DMS53 treated with DMSO at 0.1 percent for 48 hours (cell line): ENCODE data around the gene C19orf38.
A peak's percentile ranks its signal among the peaks of the same experiment; 100 is the strongest.
"Not testable (repeated sequence)": the region's sequence is repeated elsewhere in the genome, so short reads cannot be mapped to it uniquely, and the experiment has no call there.

Source experiments
- DNase-seq: peaks from one replicate; lab custom pipeline; 2025; ENCODE audit not compliant: unreplicated experiment; lab: John Stamatoyannopoulos, UW

The C19orf38 gene

DNA sequence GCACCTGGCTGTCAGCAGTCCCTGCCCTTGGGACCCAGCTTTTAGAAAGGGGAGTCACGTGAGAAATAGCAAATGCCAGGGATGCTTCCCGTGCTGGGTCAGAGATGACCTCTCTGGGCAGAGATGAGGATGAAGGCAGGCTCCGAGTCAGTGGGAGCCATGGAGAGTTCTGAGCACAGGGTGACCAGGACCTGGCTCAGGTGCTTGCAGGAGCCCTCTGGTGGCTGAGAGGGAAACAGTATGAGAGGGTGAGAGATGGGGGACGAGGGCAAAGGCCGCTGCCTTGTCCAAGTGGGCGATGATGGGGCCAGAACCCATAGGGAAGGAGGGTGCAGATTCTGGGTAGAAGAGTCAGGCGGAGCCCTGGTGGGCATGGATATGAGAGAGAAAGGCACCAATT, 28.0 kb upstream of the C19orf38 start:
- no peak for DNase-seq

DNA sequence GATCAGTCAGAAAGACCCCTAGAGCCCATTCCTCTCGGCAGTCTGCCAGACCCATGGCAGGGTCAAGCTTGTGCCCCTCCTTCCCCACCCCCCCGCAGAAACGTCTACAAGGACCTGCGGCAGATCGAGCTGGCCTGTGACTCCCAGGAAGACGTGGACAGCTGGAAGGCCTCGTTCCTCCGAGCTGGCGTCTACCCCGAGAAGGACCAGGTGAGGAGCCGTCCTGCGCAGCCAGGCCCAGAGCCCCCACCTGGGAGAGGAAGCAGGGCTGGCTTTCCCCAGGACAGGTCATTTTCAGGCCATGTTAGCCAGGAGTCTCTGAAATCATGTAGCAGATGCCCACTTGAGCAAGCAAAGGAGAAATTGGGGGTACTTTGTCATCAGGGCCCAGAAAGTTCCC, 24.5 kb upstream of the C19orf38 start:
- no peak for DNase-seq

DNA sequence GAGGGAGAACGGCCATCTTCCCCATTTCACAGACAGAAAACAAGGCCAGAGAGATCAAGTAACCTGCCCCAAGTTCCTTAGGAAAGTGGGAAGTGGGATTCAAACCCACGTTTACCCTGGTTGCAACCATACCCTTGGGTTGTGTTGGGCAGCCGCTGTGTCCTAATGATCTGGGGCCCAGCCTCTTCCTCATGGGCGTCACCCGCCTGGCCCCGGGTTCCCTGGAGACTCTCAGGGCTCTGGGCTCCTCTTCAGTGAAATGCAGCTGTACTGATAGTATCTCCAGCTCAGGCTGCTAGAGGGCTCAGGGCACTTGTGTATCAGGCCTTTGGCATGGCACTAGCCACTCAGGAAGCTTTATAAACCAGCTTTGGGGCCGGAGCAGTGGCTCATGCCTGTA, 22.0 kb upstream of the C19orf38 start:
- no peak for DNase-seq

DNA sequence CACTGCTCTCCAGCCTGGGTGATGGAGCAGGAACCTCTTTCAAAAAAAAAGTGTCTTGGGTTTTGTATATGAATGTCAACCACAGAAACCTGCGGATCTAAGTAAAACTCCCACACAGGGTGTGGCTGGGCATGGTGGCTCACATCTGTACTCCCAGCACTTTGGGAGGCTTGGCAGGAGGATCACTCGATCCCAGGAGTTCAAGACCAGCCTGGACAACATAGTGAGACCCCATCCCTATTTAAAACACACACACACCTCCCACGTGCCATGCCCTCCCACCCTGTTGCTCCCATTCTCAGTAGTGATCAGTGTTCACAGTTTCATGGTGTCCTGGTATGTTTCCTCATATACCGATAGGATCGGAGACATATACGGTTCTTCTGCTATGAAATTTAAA, 21.4 kb upstream of the C19orf38 start:
- DNase-seq, result no peak

DNA sequence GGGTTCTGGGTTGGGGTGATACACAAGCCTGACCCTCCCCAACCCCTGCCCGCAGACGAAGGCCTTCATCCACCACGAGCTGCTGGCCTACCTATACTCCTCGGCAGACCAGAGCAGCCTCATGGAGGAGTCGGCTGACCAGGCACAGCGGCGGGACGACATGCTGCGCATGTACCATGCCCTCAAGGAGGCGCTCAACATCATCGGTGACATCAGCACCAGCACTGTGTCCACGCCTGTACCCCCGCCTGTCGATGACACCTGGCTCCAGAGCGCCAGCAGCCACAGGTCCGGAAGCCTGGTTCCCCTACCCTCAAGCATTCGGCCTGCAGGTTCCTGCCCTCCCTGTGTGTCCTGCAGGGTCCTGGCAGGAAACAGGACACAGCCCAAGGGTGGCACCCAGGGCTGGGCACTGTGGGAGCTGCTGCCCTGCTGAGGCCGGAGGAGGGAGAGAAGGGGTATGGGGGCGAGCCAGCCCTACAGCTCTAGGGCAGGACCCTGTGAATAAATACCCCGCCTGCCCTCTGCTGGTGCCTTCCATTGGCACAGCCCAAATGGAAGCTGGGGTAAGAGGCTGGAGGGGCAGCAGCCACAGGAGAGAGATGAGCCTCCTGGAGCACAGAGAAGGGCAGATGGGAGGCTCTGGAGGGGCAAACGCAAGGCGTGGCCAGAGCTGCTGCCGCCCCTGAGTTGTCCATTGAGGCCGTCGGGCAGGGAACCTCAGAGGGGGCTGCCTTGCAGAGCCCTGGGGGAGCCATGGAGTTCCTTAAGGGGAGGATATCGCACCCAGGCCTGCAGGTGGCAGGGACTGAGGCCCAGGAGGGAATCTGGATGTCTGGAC, 19.0 kb upstream of the C19orf38 start:
- no peak for DNase-seq

DNA sequence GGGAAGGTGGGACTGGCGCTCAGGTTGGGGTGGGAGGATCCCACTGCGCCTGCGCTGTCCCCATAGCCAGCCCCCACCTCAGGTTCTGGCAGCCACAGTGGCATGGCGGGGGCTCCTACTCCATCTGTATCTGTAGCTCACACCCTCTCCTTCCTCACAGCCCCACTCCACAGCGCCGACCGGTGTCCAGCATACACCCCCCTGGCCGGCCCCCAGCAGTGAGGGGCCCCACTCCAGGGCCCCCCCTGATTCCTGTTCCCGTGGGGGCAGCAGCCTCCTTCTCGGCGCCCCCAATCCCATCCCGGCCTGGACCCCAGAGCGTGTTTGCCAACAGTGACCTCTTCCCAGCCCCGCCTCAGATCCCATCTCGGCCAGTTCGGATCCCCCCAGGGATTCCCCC, 18.2 kb upstream of the C19orf38 start:
- no peak for DNase-seq

DNA sequence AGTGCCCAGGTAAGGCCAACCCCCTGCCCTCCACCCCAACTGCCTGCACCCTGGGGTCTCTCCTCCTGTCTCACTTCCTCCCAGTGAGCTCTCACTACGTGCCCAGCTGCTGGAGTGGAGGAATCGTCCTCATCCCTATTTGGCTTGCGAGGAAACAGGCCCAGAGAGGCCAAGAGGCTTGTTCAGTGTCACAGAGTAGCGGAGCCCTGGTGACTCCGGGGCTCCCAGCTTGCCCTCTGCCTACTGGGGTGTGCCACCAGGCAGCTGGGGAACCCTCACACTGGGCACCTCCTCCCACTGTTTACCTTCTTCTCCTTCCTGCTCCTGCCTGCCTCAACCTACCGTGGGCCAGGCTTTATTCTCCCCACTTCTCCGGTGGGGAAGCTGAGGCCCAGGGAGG, 17.8 kb upstream of the C19orf38 start:
- no peak for DNase-seq

DNA sequence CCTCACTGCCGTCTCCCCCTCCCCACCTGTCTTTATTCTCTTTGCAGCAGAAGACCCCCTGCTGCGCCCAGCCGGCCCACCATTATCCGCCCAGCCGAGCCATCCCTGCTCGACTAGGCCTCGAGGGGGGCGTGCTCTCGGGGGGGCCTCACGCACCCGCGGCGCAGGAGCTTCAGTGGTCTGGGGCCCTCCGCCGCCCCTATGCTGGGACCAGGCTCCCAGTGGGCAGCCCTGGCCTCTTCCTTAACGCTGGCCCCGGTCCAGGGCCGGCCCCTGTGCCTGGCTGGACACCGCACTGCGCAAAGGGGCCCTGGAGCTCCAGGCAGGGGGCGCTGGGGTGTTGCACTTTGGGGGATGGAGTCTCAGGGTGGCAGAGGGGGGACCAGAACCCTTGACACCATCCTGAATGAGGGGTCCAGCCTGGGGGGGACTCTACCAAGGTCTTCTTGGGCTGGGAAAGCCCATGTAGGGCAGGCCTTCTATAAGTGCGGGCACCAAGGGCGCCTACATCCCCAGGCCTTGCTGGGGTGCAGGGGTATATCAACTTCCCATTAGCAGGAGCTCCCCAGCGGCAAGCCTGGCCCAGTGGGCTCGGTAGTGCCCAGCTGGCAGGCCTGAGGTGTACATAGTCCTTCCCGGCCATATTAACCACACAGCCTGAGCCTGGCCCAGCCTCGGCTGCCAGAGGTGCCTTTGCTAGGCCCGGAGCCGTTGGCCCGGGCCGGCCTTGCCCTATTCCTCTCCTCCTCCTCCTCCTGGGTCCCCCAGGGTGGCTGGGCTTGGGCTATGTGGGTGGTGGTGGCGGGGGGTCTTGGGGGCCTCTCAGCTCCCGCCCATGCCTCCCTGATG, 17.1 kb upstream of the C19orf38 start:
- DNase-seq, result no peak

DNA sequence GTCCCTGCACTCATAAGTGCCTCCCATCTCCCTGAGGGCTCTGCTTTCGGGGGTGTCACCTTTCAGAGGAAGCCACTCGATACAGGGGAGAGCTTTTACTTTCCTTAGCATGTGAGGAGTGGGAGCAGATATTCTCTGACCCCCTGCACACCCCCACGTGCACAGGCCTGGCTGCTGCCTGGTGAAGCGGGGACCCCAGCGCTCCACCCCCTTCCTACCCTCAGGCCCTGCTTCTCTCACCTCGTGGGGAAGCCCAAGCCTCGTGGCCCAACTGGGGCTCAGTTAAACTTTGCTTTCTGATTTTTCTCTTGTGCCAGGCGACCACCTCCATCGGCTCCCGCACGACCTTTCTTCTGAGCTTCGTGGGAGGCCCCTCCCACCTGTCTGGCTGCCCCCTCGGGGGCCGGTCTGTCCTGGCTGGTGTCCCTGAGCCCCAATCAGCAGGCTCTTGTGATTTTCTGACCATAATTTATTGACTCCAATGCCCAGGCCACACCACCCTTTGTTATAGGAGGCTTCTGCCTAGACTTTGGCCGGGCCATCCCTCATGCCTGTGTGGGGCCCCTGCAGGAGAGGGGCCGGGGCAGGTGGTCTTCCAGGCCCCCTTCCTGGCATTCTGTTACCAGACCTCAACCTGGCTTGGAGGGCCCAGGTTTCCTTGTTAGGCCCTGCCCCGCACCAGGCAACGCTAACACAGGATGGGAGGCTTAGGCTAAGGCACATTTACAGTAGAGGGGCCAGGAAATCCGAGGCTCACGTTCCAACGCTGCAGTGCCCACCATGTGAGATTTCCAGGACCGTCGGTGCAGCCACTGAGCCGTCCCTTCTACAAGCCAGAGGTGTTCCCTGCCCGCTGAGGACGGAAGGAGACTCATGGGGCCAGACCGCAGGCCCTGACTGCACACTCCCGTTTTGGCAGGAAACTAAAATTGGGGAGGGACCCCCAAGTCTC, 16.0 kb upstream of the C19orf38 start:
- DNase-seq, result no peak

DNA sequence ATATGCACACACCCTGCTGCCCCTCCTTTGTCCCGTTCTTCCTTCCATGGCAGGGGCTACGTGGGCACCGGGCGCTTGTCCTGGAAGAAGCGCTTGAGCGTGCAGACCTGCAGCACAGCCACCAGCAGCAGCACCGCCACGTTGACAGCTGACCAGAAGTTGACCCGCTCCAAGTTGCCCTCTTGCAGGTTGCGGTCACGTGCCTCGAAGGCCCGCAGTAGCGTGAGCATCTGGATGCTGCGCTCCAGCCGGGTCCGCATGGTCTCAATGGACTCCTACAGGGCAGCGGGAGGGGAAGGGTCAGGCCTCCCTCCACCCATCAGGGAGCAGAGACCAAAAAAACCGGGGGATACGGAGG, 15.3 kb upstream of the C19orf38 start:
- no peak for DNase-seq

DNA sequence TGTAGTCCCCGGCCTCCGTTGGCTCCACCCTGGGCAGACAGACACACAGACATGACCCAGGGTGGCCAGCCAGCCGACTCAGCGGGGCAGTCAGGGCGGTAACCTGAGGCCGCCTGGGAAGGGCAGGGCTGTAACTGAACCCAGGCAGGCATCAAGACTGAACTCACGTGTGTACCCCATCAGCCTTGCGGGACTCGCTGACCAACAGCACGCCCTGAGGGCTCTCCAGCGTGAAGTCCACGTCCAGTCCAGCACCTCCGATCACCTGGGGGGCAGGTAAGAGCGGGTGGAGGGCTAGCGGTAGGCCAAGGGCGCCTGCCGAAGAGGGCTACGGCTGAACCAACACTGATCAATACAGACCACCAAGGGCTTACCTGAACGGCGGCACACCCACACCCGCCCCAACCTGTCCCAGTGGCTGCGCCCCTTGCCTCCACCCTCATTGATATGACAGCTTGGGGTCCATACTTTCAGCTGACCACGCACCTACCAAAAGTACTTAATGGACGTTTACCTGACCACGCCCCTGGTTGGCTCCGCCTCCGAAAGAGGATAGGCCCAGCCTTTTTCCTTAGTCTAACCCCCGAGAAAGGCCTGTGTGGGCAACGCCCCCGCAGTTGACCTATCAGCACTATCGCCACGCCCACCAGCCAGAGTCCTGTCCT, 13.0 kb upstream of the C19orf38 start:
- DNase-seq, result no peak

DNA sequence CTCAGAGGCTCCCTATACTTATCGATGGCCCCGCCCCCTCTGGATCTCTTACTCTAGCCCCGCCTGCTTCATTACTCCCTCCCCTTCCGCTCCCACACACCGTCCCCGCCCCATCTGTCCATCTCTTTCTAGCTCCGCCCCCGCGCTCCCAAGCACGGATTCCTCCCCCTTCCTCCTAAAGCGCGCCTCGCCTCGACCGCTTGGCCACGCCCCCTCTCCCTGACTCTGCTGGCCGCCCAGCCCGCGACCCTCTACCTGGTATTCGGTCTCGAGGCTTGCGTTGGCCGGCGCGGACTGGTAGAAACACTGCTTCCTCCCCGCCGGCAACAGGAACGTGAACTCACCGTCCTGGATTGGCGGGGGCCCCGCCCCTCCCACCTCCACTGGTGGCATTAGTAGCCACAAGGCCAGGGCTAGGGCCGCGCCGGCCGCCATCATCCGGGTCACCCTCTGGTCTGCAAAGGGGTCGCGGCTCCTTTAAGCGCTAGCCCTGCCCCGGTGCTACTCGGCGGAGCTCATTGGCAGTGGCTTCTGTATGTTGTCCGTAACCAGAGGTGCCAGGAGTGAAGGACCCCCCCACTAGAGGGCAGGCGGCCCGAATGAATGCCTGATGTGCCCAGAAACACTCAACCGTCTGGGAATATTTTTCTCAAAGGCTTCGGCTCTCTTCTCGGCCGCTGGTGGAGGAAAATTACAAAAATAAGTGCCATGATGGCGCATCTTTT, 12.3 kb upstream of the C19orf38 start, which contains the start of gene TMED1:
Gene TMED1, minus strand, starts transcription at position 459 of the 725 bp plus-strand sequence. Its CDS starts 21 bp downstream, at position 438.
- DNase-seq, result peak; percentile 96

DNA sequence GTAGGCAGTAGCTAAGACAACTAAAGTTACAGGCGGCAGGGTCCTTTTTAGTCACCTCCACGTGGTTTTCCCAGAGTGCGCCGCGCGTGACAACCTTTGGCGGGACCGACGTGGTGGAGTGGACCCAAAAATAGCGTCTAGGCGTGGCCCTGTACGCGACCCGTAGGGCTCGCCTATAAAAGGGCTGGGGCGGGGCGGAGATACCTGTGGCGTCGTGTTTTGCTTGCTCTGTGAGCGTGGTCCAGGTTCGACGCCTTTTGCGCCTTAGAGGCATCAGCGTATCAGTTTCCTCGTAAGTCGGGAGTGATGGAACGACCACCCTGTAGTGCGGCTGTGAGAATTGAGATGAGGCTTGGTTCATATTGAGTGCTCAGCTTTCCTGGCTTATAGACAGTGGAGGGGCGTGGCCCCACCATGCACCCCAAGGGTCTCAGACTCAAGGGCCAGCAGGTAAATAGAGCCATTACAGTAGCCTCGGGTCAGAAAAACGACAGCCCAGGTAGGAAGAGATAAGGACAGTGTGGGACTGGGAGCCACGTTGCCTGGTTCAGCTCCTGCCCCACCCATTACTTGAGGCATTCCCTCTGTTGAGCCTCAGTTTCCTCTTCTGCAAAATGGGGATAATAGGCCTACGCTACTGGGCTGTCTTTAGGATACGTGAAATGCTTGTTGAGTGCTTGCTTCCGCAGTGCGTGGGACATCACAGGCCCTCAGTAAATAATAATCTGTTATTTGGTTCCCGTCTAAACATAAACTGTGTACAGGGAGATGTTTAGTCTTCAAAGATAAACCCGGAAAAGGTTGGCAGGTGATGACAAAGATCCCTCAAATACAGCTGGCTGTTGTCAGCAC, 11.5 kb upstream of the C19orf38 start:
- DNase-seq, result peak; percentile 79

DNA sequence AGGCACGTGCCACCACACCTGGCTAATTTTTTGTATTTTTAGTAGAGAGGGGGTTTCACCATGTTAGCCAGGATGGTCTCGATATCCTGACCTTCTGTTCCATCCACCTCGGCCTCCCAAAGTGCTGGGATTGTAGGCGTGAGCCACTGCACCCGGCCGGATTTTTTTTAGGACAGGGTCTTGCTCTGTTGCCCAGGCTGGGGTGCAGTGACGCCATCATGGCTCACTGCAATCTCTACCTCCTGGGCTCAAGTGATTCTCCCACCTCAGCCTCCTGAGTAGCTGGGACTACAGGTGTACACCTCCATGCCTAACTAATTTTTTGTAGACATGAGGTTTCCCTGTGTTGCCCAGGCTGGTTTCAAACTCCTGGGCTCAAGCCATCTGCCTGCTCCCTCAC, 10.6 kb upstream of the C19orf38 start:
- DNase-seq, result not testable (repeated sequence)

DNA sequence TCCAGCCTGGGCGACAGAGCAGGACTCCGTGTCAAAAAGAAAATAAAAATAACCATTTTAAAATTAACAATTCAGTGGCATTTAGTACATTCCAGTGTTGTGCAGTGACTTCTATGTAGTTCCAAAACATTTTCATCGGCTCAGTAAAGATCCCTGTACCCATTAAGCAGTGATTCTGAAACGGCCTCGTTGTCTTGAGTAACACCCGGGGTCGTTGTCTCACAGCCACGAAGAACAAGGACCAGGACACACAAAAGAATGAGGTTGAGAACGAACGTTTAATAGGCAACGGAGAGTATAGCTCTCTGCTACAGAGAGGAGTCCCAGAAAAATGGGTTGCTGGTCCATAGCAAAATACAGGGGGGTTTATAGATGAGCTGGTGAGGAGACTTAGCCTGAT, 9.8 kb upstream of the C19orf38 start:
- no peak for DNase-seq

DNA sequence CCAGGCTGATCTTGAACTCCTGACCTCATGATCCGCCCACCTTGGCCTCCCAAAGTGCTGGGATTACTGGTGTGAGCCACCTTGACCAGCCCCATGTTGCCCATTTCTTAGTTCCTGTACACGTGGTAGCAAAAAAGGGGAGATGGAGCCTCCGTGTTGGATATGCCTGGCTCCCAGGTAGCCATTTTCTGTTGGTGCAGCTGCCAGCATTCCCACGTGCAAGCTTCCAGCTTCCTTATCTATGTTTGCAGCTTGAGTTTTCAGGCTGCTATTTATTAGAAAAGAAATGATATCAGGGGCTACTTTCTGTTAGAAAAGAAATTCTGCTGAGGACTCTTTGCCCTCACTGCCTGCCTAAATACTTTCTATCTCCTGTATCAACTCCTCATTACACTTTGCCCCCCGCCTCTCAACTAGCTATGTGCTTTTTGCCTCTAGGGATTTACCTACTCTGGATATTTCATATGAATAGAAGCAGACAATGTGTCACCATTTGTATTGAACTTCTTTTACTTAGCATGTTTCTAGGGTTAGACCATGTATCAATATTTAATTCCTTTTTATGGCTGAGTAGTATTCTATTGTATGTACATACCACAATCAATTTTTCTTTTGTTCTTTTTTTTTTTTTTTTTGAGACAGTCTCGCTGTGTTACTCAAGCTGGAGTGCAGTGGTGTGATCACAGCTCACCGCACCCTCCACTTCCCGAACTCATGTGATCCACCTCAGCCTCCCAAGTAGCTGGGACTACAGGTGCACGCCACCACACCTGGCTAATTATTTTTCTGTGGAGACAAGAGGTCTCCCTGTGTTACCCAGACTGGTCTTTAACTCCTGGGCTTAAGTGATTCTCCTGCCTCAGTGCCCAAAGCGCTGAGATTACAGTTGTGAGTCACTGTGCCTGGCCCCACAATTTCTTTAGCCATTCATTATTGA, 8.8 kb upstream of the C19orf38 start:
- DNase-seq, result no peak

DNA sequence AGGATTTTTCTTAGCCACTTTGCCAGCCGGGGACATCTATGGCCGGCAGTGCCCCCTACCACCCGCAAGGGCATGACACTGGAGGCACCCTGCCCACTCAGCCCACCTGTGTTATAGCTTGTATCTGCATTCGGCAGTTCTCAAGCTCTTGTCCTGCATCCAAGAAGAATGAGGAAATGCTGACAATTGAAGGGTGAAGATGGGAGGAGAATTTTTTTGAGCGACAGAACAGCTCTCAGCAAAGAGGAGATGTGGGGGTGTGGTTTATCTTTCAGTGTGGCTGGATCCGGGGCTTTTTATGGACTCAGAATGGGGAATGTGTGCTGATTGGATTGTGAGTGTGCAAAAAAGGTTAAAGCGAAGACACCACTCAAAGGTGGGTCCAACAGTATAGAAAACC, 5.4 kb upstream of the C19orf38 start:
- DNase-seq, result no peak
